ENCODE data around the gene CLEC7A. TPM values are rescaled to one million over a fixed set of nuclear protein-coding genes. Genes with fewer than 3 reads are reported as not detected.
A peak's percentile ranks its signal among the peaks of the same experiment; 100 is the strongest.

Gene CLEC7A
- polyA plus RNA-seq (not detected in 2 replicates), polyA minus RNA-seq (not detected in 2 replicates)

GRCh38 chr12:10130042-10130441 is at the start of gene CLEC7A:
TSS of gene CLEC7A (minus strand) at chr12:10130199. CDS start at chr12:10130082, 117 bp downstream.
- Histone ChIP-seq H3F3A (ENCODE audit: insufficient read depth, low read length, poor library complexity, severe bottlenecking) (no peaks in the 10 kb centered on the region), H3K4me3 (ENCODE audit: low read length) (peak within 1 kb of the TSS; percentile 4), H3K9me2 (ENCODE audit: insufficient read depth, low read length) (no peaks in the 10 kb centered on the region), H2AFZ (ENCODE audit: low read depth, low read length) (no peak within 1 kb of the TSS), H3K36me3 (ENCODE audit: insufficient read depth, low read length) (no peaks in the 10 kb centered on the region), H4K20me1 (ENCODE audit: insufficient read depth) (no peaks in the 10 kb centered on the region), H3K4me2 (ENCODE audit: low read length) (no peak within 1 kb of the TSS), H3K27me3 (ENCODE audit: insufficient read depth, low read depth, low read length) (no peaks in the 10 kb centered on the region), H3K9ac (ENCODE audit: low read length) (no peak within 1 kb of the TSS), H3K79me2 (replicated peaks; ENCODE audit: insufficient read depth, low read length) (no peaks in the 10 kb centered on the region), H3K27ac (ENCODE audit: low read length) (no peak within 1 kb of the TSS), H3K9me3 (ENCODE audit: low read length) (no peaks in the 10 kb centered on the region)
- no peak for TF ChIP-seq RAD21 (conservative IDR thresholded peaks at IDR 0.05)
- TF ChIP-seq EZH2 (IDR thresholded peaks at IDR 0.05; ENCODE audit: borderline replicate concordance, insufficient read depth, low read length, poor library complexity, severe bottlenecking) = no peak
- TF ChIP-seq TAF1 (IDR thresholded peaks at IDR 0.05; ENCODE audit: low read depth) = no peak
- TF ChIP-seq CTCF (IDR thresholded peaks at IDR 0.05; ENCODE audit: poor library complexity, severe bottlenecking) = no peak
- no peak for TF ChIP-seq EP300 (conservative IDR thresholded peaks at IDR 0.05; ENCODE audit: poor library complexity, severe bottlenecking)
- TF ChIP-seq SMC3 (conservative IDR thresholded peaks at IDR 0.05; ENCODE audit: poor library complexity) = no peak
- TF ChIP-seq REST (IDR thresholded peaks at IDR 0.05; ENCODE audit: borderline replicate concordance) = no peak
- TF ChIP-seq MXI1 (conservative IDR thresholded peaks at IDR 0.05; ENCODE audit: poor library complexity, severe bottlenecking) = no peak
- TF ChIP-seq POLR2AphosphoS5 (IDR thresholded peaks at IDR 0.05) = no peak

GRCh38 chr12:10179776-10180181 is 49.8 kb upstream of the CLEC7A start:
- no peaks in the 10 kb centered on the region for H3K9me2 ChIP-seq (ENCODE audit: insufficient read depth, low read length)
- H3K79me2 ChIP-seq (replicated peaks; ENCODE audit: insufficient read depth, low read length) = no peaks in the 10 kb centered on the region
- no peaks in the 10 kb centered on the region for H3K27me3 ChIP-seq (ENCODE audit: insufficient read depth, low read depth, low read length)
- H3F3A ChIP-seq (ENCODE audit: insufficient read depth, low read length, poor library complexity, severe bottlenecking) = no peaks in the 10 kb centered on the region
- H3K9me3 ChIP-seq (ENCODE audit: low read length) = no peaks in the 10 kb centered on the region
- TF ChIP-seq SMC3 (conservative IDR thresholded peaks at IDR 0.05; ENCODE audit: poor library complexity) = no peak
- no peak for TF ChIP-seq POLR2AphosphoS5 (IDR thresholded peaks at IDR 0.05)
- no peak for TF ChIP-seq EP300 (conservative IDR thresholded peaks at IDR 0.05; ENCODE audit: poor library complexity, severe bottlenecking)
- no peak for TF ChIP-seq CTCF (IDR thresholded peaks at IDR 0.05; ENCODE audit: poor library complexity, severe bottlenecking)
- no peak for TF ChIP-seq MXI1 (conservative IDR thresholded peaks at IDR 0.05; ENCODE audit: poor library complexity, severe bottlenecking)
- H2AFZ ChIP-seq (ENCODE audit: low read depth, low read length) = no peak overlapping the region
- no peak overlapping the region for H3K9ac ChIP-seq (ENCODE audit: low read length)
- no peaks in the 10 kb centered on the region for H3K36me3 ChIP-seq (ENCODE audit: insufficient read depth, low read length)
- no peak overlapping the region for H3K4me2 ChIP-seq (ENCODE audit: low read length)
- no peak overlapping the region for H3K4me3 ChIP-seq (ENCODE audit: low read length)
- H3K27ac ChIP-seq (ENCODE audit: low read length) = no peak overlapping the region
- no peaks in the 10 kb centered on the region for H4K20me1 ChIP-seq (ENCODE audit: insufficient read depth)

Data from neural cell (in vitro differentiated cells).